ENCODE data around the gene FAM131C.

FAM131C gene

GRCh38 chr1:16014509-16015482 lies 58.7 kb downstream of the FAM131C start:
- no peak for DNase-seq

GRCh38 chr1:16013908-16014258 lies 59.6 kb downstream of the FAM131C start:
- no peak for DNase-seq

- peak; percentile 10 to 15 for DNase-seq
Measured at GRCh38 chr1:16013220-16013907, 60.1 kb downstream of the FAM131C start.

- peak in 1 of 2 donors; percentile 20 for DNase-seq
Measured at GRCh38 chr1:16012590-16013219, 60.7 kb downstream of the FAM131C start.

GRCh38 chr1:16011936-16012589 lies 61.4 kb downstream of the FAM131C start:
- DNase-seq = no peak

GRCh38 chr1:16010837-16011236 lies 62.6 kb downstream of the FAM131C start:
- no peak for DNase-seq

GRCh38 chr1:16009678-16010077 lies 63.8 kb downstream of the FAM131C start:
- no peak for DNase-seq

- DNase-seq = peak; percentile 67 to 72
Measured at GRCh38 chr1:16009030-16009460, 64.4 kb downstream of the FAM131C start.

Measured in CD4-positive, alpha-beta T cell treated with Interferon alpha-2 for 1 hour (primary cell).